ENCODE results near the gene MRPS18A. TPM values are rescaled to one million over a fixed set of nuclear protein-coding genes. Genes with fewer than 3 reads are reported as not detected.

The MRPS18A gene
- total and polyA plus RNA-seq, 9 of the 15 experiments (the other 6 are each of a cell fraction or from before 2014, with no cell fraction given): 87.5 to 243 (median 125) TPM

- TF ChIP-seq ZNF134 (CRISPR knock-in tag; conservative IDR thresholded peaks at IDR 0.05): peak; percentile 5; the same call in 1 of the 2 replicates
- no peak for TF ChIP-seq CBFA2T2 (conservative IDR thresholded peaks at IDR 0.05)
- TF ChIP-seq ELK1 (CRISPR knock-in tag; IDR thresholded peaks at IDR 0.05): no peak
- TF ChIP-seq NFIC (IDR thresholded peaks at IDR 0.05): peak; percentile 99
- no peak for TF ChIP-seq NR3C1 (CRISPR knock-in tag; IDR thresholded peaks at IDR 0.05)
- no peak for TF ChIP-seq CEBPZ (IDR thresholded peaks at IDR 0.05; ENCODE audit: borderline replicate concordance, low read depth, low read length)
- 0 out of 2 replicates have a peak, but pooled peaks have one; percentile 81 for TF ChIP-seq ZBTB49 (CRISPR knock-in tag; IDR thresholded peaks at IDR 0.05; ENCODE audit: borderline replicate concordance)
- TF ChIP-seq SLC30A9 (CRISPR knock-in tag; IDR thresholded peaks at IDR 0.05): no peak
- peak; percentile 43 to 76; a peak in 1 of 4 replicates for TF ChIP-seq TEAD1 (CRISPR knock-in tag; IDR thresholded peaks at IDR 0.05)
- no peak; the same call in 1 of the 2 replicates for TF ChIP-seq CHD2 (IDR thresholded peaks at IDR 0.05; ENCODE audit: low read depth, low read length)
- TF ChIP-seq MED1 (CRISPR knock-in tag; IDR thresholded peaks at IDR 0.05; ENCODE audit: borderline replicate concordance): no peak
- peak; percentile 85 for TF ChIP-seq RBFOX2 (IDR thresholded peaks at IDR 0.05; ENCODE audit: low read depth, low read length)
- TF ChIP-seq ZNF324 (CRISPR knock-in tag; IDR thresholded peaks at IDR 0.05): peak; percentile 42; the same call in 1 of the 2 replicates
- peak; percentile 84 for TF ChIP-seq XRCC5 (IDR thresholded peaks at IDR 0.05; ENCODE audit: low read depth, low read length)
- TF ChIP-seq NEUROD1 (IDR thresholded peaks at IDR 0.05; ENCODE audit: borderline replicate concordance, low read depth, low read length, partially characterized antibody): peak; percentile 48
- peak; percentile 42; the same call in 1 of the 2 replicates for TF ChIP-seq EGR1 (conservative IDR thresholded peaks at IDR 0.05)
- no peak for TF ChIP-seq ZNF24 (IDR thresholded peaks at IDR 0.05)
- no peak for TF ChIP-seq MEIS2 (IDR thresholded peaks at IDR 0.05; ENCODE audit: partially characterized antibody)
- no peak for TF ChIP-seq MCM2 (IDR thresholded peaks at IDR 0.05; ENCODE audit: low read depth)
- TF ChIP-seq ZBTB8A (IDR thresholded peaks at IDR 0.05; ENCODE audit: partially characterized antibody): no peak
- peak in 1 of 2 experiments; percentile 29; a peak in 1 of 4 replicates for TF ChIP-seq SIN3A (IDR thresholded peaks at IDR 0.05; ENCODE audit: borderline replicate concordance in 2 of 2, control insufficient read depth in 1 of 2, low read depth in 2 of 2, low read length in 2 of 2)
- TF ChIP-seq SETDB1 (IDR thresholded peaks at IDR 0.05; ENCODE audit: low read length): no peak
These were observed 57.9 kb downstream of the MRPS18A start (continued) for GRCh38 chr6:43629505-43630300.
